H54 (cell line): ENCODE measurements around the gene PARN.
A peak's percentile ranks its signal among the peaks of the same experiment; 100 is the strongest.

Source experiments
- DNase-seq: peaks from one replicate; pipeline ENCODE4 v3.0.0; 2011; ENCODE audit warnings: low spot score, mixed read lengths; ENCODE audit not compliant: insufficient read length
- FAIRE-seq: peaks from 3 replicates; lab custom pipeline; 2011; peaks lifted over from hg19 to GRCh38; lab: Jason Lieb, UNC
- POLR2A ChIP-seq: IDR thresholded peaks from 2 replicates; pipeline ENCODE4 v1.6.1; 2011; ENCODE audit warnings: low read depth, mild to moderate bottlenecking, low read length

PARN gene, protein sequence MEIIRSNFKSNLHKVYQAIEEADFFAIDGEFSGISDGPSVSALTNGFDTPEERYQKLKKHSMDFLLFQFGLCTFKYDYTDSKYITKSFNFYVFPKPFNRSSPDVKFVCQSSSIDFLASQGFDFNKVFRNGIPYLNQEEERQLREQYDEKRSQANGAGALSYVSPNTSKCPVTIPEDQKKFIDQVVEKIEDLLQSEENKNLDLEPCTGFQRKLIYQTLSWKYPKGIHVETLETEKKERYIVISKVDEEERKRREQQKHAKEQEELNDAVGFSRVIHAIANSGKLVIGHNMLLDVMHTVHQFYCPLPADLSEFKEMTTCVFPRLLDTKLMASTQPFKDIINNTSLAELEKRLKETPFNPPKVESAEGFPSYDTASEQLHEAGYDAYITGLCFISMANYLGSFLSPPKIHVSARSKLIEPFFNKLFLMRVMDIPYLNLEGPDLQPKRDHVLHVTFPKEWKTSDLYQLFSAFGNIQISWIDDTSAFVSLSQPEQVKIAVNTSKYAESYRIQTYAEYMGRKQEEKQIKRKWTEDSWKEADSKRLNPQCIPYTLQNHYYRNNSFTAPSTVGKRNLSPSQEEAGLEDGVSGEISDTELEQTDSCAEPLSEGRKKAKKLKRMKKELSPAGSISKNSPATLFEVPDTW

DNA sequence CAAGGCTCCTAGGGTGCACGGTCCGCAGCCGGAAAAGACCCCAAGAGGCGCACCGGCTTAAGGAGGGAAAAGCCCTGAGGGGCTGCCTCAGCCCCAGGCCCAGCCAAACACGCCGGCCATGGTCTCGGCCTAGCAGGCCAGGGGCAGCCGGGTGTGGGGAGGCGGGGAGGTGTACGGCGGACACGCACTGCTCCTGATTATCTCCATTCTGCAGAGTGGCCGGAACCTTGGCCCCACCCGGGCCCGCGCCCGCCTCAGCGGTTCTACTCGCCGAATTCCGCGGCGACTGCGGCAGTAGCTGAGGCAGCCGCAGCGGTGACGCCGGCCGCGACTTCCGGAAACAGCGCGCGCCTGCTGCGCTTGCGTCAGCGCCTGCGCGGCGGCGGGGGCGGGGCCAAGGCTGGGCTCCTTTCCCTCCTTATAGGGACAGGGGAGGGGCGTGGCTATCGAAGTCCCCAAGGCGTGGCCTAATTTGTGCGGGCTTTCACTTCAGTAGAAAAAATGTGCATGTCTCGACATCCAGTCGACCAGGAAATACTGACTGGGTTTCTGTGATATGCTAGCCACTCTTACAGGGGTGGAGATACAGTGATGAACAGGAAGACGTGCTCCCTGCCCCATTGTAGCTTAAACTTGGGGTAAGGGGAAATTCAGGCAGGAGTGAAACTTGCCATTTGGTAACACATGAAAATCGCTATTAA is at the start of gene PARN:
Gene PARN, minus strand, starts transcription at position 342 of the 701 bp plus-strand sequence. Its CDS starts 135 bp downstream, at position 207.
- DNase-seq (peak; percentile 89), FAIRE-seq (peak; percentile 86)
- TF ChIP-seq POLR2A = peak; percentile 87

DNA sequence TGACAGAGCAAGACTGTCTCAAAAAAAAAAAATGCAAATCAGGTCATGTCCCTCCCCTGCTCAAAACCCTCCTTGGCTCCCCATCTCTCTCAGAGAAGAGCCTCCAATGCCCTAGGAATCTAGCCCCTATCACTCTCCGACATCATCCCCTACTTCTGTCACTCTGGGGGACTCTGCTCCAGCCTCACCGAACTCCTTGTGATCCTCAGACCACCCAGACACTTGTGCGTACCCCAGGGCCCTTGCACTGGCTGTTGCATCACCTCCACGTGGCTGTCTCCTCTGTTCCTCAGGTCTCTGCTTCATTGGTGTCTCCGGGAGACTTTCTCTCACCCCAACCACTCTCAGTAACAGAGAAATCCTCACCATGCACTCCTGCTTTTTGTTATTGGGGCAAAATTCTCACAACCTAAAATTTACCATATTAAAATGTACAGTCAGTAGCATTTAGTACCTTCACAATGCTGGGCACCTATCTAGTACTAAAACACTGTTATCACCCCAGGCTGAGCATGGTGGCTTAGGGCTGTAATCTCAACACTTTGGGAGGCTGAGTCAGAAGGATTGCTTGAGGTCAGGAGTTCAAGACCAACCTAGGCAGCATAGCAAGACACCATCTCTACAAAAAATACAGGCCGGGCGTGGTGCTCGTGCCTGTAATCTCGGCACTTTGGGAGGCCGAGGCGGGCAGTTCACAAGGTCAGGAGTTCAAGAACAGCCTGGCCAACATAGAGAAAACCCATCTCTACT is 48.9 kb upstream of the PARN start:
- TF ChIP-seq POLR2A = no peak
- DNase-seq = no peak
- FAIRE-seq = no peak

DNA sequence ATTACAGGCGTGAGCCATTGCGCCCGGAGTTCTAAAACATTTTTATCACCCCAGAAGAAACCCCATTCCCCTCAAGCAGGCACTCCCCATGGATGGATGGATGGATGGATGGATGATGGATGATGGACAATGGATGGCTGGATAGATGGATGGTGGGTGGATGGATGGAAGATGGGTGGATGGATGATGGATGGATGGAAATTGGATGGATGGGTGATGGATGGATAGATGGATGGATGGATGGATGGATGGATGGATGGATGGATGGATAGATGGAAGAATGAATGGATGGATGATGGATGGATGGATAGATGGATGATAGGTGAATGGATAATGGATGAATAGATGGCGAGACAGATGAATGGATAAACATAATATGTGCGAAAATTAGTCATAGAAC is 47.6 kb upstream of the PARN start:
- TF ChIP-seq POLR2A = no peak
- FAIRE-seq (no peak), DNase-seq (no peak)

DNA sequence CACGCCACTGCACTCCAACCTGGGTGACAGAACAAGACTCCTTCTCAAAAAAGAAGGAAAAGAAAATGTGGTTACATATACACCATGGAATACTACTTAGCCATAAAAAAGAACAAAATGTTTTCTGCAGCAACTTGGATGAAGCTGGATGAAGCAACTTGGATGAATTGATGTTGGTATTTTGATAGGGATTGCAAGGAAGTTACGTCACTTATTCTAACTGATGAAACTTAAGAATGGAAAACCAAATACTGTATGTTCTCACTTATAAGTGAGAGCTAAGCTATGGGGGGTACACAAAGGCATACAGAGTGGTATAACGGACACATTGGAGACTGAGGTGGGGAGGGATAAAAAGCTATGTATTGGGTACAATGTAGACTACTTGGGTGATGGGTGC is 46.6 kb upstream of the PARN start:
- TF ChIP-seq POLR2A = no peak
- DNase-seq (no peak), FAIRE-seq (no peak)

DNA sequence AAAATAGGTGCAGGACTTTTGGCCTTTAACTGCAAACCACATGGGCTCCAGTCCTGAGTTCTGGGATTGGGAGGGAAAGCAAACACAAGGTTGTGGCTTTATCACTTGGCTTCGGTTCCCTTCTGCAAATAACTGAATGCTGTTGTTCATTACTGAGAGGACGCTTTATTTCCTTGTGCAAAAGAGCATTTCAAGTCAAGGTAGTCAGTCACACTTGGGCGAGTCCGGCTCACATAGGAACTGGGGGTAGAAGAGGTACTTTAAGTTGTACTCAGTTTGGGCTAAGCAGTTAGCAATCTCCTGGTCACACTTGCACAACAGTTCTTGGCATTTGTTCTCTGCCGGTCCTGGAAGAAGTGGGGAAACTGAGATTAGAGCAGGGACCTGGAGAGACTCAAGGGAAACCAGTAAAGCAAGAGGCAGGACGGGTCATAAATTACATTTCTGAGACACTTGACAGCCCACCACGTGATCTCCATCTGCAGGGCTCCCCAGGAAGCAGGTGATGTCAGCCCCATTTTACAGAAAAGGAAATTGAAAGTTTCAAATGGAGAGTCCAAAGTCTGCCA is 42.4 kb upstream of the PARN start:
- TF ChIP-seq POLR2A = no peak
- DNase-seq = no peak
- FAIRE-seq = no peak

DNA sequence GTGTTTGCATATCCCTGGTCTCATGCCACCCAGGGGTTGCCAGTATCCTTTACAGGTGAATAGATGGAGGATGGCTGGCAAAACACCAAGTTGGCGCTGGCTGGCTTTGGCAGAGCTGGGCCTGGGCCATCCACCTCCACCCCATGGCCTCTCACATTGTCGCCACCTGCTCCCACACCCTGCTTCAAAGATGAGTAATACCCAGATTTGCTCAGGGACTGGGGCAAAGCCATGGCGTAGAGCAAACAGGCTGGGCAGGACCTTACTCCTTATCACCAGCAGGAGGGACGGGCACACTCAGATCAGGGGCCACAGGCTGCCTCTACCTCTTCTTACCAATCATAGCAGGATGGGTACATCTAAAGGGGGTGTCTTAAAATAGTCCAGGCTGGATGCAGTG is 39.7 kb upstream of the PARN start:
- no peak for TF ChIP-seq POLR2A
- DNase-seq (peak; percentile 22), FAIRE-seq (no peak)

DNA sequence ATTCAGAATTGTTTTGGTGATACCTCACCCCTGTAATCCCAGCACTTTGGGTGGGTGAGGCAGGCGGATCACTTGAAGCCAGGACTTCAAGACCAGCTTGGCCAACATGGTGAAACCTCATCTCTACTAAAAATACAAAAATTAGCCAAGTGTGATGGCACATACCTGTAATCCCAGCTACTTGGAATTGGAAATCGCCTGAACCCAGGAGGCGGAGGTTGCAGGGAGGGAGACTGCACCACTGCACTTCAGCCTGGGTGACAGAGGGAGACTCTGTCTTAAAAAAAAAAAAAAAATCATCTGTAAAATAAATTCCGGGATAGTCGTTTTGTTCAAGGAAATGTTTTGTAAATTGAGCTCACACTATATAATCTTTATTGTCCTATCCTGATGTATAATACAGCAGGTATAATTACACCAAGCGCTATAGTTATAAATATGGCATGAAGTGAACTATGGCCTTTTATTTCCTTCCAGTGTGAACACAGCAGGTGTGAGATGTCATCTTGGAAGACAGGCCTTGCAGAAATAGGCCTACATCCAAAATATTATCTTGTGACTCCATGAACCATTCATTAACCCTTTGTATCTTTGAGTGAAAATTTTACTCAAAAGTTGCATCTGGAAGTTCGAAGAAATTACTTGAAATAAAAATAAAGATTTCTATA is 38.6 kb upstream of the PARN start:
- DNase-seq = no peak
- TF ChIP-seq POLR2A = no peak
- FAIRE-seq = no peak

DNA sequence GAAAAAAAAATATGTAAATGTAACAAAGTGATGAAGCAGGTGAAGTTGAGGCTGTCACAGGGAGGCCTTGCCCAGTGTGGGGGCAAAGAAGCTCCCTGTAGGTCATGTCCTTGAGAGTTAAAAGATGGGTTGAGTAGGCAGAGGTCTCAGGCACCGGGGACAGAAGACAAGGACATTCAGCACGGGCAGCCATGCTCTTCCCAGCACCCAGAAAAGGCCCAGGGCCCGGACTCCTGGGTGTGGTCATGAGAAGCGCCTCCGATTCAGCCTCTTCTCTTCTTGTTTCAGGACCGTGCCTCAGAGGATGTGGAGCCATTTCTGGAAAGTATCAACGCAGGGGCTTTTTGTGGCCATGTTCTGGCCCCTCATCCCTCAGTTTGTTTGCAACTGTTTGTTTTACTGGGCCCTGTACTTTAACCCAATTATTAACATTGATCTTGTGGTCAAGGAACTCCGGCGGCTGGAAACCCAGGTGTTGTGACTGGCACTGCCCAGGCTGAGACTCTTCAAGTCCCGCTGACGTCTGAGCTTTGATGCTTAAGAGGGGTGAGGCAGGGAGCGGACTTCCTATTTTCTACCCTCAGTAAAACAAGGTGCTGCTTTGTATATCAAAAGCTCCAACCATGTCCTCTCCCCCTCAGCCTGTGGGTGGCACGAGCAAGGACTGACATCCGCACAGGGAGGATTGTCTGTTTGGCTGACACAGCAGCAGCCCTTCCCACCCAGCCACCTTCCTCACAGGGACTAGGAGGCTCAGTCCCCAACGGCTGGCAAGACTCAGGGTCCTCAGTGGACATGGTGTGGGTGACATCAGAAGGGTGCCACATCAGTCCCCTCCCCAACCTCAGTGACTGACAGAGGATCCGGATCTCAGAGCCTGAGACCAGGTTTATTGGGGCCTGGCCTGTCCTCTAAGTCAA is 37.5 kb upstream of the PARN start:
- no peak for FAIRE-seq
- DNase-seq = no peak
- no peak for TF ChIP-seq POLR2A

DNA sequence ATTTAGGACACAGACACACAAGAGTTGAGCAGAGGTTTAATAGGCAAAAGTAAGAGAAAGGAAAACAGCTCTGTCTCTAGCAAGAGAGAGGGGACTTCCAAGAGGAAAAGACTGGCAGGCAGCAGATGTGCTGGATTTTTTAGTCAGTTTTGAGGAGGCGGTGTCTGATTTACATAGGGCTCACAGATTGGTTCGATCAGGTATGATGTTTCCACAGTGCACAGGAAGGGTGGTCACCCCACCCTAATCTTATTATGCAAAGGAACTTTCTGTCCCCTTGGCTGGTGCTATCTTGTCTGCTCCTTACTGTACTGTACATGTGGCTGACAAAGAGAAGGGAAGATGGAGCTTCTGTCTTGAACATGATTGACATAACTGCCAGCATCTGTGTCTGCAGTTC is 28.0 kb upstream of the PARN start:
- no peak for FAIRE-seq
- no peak for TF ChIP-seq POLR2A
- DNase-seq = no peak

DNA sequence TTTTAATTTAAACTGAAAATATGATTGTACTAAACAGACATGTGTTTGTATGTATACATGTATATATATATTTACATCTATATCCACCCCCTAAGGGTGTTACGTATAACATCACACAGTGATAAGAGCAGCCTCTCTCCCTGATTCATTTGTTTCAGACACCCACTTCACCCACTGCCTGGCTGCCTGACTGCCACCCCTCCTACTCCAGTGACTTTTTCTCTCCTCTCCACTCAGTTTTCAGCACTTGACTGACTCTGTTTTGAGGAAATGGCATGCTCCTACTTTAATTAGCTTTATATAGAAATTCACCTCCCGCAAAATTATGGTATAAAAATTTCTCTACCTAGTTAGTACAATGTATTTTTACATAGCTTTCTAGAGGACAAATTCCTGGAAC is 22.7 kb upstream of the PARN start:
- TF ChIP-seq POLR2A = no peak
- no peak for FAIRE-seq
- no peak for DNase-seq

DNA sequence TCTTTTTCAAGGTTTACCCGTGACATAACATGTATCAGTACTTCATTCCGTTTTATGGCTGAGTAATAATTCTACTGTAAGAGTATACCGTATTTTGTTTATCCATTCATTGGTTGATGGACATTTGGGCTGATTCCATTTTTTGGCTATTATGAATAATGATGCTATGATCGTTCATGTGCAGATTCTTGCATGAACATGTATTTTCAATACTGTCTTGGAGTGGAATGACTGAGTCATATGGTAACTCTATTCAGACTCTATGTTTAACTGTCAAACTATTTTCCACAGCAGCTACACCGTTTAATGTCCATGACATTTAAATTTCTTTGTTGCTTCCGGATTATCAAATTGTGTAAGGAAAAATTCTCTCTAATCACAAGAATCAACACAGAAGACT is 20.6 kb upstream of the PARN start:
- FAIRE-seq = no peak
- no peak for TF ChIP-seq POLR2A

DNA sequence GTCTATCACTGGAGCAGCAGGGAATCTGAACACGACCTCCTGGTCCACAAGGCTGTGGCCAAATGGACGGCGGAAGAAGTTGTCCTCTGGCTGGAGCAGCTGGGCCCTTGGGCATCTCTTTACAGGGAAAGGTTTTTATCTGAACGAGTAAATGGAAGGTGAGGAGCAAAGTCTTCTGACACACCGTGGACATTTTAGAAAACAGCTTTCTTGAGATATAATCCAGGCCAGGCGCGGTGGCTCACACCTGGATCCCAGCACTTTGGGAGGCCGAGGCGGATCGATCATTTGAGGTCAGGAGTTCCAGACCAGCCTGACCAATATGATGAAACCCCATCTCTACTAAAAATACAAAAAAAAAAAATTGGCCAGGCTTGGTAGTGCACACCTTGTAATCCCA is 19.8 kb upstream of the PARN start:
- no peak for TF ChIP-seq POLR2A
- DNase-seq (no peak), FAIRE-seq (no peak)

More for the DNA sequence above, 20.6 kb upstream of the PARN start:
- no peak for DNase-seq
